ENCODE data around the gene ZMYM2.

DNA sequence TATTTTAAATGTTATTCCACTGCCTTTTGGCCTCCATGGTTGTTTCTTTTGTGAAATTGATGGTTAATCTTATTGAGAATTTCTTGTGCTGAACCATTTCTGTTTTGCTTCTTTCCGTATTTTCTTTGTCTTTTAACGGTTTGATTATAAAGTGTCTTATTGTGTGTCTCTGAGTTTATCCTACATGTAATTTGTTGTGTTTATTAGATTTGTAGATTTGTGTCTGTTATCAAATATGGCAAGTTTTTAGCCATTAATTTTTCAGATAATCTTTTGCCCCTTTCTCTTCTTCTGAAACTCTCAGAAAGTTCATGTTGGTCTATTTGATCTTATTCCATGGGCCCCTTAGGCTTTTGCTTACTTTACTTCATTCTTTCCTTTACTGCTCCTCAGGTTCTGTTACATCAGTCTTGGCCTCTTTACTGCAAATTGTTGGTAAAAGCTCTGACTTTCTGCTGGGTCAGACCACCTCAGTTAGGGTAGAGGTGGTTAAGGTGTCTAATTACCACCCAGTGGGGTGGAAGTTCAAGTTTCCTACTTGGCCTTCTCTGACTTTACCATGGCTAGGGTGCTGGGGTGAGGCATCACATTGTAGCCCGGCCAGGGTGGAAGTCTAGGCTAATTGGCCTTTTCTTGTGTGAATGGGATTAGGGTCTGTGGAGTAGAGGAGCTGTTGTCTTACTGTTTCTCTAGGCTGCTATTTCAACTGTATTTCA, 58.3 kb downstream of the ZMYM2 start:
- TF ChIP-seq EZH2 (optimal IDR thresholded peaks at IDR 0.05; ENCODE audit: low read depth, low read length) (no peak), EZH2phosphoT487 (IDR thresholded peaks at IDR 0.05; ENCODE audit: low read length) (no peak)
- TF ChIP-seq, protein P1, sequence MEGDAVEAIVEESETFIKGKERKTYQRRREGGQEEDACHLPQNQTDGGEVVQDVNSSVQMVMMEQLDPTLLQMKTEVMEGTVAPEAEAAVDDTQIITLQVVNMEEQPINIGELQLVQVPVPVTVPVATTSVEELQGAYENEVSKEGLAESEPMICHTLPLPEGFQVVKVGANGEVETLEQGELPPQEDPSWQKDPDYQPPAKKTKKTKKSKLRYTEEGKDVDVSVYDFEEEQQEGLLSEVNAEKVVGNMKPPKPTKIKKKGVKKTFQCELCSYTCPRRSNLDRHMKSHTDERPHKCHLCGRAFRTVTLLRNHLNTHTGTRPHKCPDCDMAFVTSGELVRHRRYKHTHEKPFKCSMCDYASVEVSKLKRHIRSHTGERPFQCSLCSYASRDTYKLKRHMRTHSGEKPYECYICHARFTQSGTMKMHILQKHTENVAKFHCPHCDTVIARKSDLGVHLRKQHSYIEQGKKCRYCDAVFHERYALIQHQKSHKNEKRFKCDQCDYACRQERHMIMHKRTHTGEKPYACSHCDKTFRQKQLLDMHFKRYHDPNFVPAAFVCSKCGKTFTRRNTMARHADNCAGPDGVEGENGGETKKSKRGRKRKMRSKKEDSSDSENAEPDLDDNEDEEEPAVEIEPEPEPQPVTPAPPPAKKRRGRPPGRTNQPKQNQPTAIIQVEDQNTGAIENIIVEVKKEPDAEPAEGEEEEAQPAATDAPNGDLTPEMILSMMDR (IDR thresholded peaks at IDR 0.05; ENCODE audit: low read length): no peak
